H1 (cell line): ENCODE data around the gene OPRD1. TPM values are rescaled to one million over a fixed set of nuclear protein-coding genes. Genes with fewer than 3 reads are reported as not detected.
A peak's percentile ranks its signal among the peaks of the same experiment; 100 is the strongest.

Source experiments
- BRCA1 ChIP-seq: IDR thresholded peaks from 2 replicates; pipeline ENCODE4 v1.6.1; 2012; ENCODE audit warnings: low read depth, low read length, improper control_type of control experiment
- GABPA ChIP-seq: IDR thresholded peaks from 2 replicates; pipeline ENCODE4 v1.6.1; 2011; ENCODE audit warnings: mild to moderate bottlenecking, low read length, moderate library complexity, borderline replicate concordance; ENCODE audit not compliant: insufficient read depth
- RFX5 ChIP-seq: IDR thresholded peaks from 2 replicates; pipeline ENCODE4 v1.6.1; 2011; ENCODE audit warnings: low read depth, low read length, improper control_type of control experiment, borderline replicate concordance
- SP1 ChIP-seq: IDR thresholded peaks from 2 replicates; pipeline ENCODE4 v1.6.1; 2011; ENCODE audit warnings: low read depth, low read length
- TAF7 ChIP-seq: optimal IDR thresholded peaks from 2 replicates; pipeline ENCODE3; 2011; ENCODE audit warnings: low read depth, mild to moderate bottlenecking, inconsistent platforms, low read length, moderate library complexity, borderline replicate concordance
- polyA plus RNA-seq, 7 experiments: library from polyadenylated mRNA; depleted of rRNA in 3 of 7; stranded (reverse) in 5 of 7; unstranded in 2 of 7; fragments of >200 nt in 5 of 7; fragments of 200-250 nt in 2 of 7; gene quantifications; 1 replicate in 5 of 7; 2 replicates in 1 of 7; 4 replicates in 1 of 7; pipeline versions ENCODE4 v1.2.1 to v1.2.3, GENCODE V29; 2011 to 2013; ENCODE audit warnings: missing spikeins in 2 of 7, mixed read lengths in 2 of 7
- total RNA-seq: library from RNA; stranded (reverse); fragmentation: NEBNext Ultra II Directional; extraction: Animal tissue kit (Norgen Biotek cat#: 25700); gene quantifications from 2 replicates; pipeline ENCODE4 v1.2.1, GENCODE V29; 2021
- TF ChIP-seq, protein P1 (sequence below): IDR thresholded peaks from 2 replicates; pipeline ENCODE4 v1.6.1; 2012; ENCODE audit warnings: inconsistent platforms
- TF ChIP-seq, protein P2 (sequence below): fragments of 300-600 bp; sonication (generic); IDR thresholded peaks from 2 replicates; pipeline ENCODE4 v1.7.1; 2012; ENCODE audit warnings: low read length, moderate library complexity, mild to moderate bottlenecking, inconsistent platforms; ENCODE audit not compliant: insufficient replicate concordance

The OPRD1 gene
- total and polyA plus RNA-seq, 2 of the 8 experiments (the other 6 are each of a cell fraction or from before 2014, with no cell fraction given): 2.6 to 3.7 TPM

DNA sequence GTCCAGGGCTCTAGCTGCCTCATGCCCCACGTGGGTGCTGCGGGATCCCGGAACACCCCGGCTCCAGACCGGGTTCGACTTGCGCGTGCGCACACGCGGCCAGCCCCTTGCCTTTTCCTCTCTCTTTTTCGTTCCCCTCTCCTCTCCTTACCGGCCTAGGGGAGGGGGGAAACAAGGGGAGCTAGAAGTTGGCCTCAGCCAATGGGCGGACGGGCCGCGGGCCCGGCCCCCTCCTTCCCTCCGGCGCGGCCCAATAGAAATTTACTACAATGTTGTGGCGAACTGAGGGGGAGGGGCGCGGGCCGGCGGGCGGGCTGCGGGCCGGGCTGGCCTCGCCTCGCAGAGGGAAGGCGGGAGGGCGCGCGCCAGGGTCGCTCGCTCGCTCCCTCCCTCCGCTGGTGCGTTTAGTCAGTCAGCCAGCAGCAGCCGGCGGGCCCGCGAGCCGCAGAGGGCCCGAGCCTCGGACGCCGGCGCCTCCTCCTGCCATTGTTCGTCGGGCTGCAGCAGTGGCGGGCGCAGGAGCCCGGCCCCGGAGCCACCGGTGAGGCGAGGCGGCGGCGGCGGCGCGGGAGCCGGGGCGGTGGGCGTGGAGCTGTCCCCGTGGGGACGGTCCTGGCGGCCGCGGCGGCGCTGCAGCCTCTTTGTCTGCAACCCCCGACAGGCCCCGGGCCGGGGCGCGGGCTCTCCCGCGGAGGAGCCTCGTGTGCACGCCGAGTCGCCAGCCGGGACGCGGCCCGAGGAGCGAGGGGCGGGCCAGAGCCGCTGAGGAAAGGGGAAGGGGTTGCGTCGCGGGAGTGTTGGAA lies 102.5 kb downstream of the OPRD1 start, which contains the start of gene EPB41 (continued):
- TF ChIP-seq BRCA1: no peak
- peak; percentile 68; the same call in 1 of the 2 replicates for TF ChIP-seq SP1
- peak; percentile 78 for TF ChIP-seq TAF7
- no peak for TF ChIP-seq GABPA
- TF ChIP-seq, protein P1, sequence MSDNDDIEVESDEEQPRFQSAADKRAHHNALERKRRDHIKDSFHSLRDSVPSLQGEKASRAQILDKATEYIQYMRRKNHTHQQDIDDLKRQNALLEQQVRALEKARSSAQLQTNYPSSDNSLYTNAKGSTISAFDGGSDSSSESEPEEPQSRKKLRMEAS: peak; percentile 97
- TF ChIP-seq, protein P2, sequence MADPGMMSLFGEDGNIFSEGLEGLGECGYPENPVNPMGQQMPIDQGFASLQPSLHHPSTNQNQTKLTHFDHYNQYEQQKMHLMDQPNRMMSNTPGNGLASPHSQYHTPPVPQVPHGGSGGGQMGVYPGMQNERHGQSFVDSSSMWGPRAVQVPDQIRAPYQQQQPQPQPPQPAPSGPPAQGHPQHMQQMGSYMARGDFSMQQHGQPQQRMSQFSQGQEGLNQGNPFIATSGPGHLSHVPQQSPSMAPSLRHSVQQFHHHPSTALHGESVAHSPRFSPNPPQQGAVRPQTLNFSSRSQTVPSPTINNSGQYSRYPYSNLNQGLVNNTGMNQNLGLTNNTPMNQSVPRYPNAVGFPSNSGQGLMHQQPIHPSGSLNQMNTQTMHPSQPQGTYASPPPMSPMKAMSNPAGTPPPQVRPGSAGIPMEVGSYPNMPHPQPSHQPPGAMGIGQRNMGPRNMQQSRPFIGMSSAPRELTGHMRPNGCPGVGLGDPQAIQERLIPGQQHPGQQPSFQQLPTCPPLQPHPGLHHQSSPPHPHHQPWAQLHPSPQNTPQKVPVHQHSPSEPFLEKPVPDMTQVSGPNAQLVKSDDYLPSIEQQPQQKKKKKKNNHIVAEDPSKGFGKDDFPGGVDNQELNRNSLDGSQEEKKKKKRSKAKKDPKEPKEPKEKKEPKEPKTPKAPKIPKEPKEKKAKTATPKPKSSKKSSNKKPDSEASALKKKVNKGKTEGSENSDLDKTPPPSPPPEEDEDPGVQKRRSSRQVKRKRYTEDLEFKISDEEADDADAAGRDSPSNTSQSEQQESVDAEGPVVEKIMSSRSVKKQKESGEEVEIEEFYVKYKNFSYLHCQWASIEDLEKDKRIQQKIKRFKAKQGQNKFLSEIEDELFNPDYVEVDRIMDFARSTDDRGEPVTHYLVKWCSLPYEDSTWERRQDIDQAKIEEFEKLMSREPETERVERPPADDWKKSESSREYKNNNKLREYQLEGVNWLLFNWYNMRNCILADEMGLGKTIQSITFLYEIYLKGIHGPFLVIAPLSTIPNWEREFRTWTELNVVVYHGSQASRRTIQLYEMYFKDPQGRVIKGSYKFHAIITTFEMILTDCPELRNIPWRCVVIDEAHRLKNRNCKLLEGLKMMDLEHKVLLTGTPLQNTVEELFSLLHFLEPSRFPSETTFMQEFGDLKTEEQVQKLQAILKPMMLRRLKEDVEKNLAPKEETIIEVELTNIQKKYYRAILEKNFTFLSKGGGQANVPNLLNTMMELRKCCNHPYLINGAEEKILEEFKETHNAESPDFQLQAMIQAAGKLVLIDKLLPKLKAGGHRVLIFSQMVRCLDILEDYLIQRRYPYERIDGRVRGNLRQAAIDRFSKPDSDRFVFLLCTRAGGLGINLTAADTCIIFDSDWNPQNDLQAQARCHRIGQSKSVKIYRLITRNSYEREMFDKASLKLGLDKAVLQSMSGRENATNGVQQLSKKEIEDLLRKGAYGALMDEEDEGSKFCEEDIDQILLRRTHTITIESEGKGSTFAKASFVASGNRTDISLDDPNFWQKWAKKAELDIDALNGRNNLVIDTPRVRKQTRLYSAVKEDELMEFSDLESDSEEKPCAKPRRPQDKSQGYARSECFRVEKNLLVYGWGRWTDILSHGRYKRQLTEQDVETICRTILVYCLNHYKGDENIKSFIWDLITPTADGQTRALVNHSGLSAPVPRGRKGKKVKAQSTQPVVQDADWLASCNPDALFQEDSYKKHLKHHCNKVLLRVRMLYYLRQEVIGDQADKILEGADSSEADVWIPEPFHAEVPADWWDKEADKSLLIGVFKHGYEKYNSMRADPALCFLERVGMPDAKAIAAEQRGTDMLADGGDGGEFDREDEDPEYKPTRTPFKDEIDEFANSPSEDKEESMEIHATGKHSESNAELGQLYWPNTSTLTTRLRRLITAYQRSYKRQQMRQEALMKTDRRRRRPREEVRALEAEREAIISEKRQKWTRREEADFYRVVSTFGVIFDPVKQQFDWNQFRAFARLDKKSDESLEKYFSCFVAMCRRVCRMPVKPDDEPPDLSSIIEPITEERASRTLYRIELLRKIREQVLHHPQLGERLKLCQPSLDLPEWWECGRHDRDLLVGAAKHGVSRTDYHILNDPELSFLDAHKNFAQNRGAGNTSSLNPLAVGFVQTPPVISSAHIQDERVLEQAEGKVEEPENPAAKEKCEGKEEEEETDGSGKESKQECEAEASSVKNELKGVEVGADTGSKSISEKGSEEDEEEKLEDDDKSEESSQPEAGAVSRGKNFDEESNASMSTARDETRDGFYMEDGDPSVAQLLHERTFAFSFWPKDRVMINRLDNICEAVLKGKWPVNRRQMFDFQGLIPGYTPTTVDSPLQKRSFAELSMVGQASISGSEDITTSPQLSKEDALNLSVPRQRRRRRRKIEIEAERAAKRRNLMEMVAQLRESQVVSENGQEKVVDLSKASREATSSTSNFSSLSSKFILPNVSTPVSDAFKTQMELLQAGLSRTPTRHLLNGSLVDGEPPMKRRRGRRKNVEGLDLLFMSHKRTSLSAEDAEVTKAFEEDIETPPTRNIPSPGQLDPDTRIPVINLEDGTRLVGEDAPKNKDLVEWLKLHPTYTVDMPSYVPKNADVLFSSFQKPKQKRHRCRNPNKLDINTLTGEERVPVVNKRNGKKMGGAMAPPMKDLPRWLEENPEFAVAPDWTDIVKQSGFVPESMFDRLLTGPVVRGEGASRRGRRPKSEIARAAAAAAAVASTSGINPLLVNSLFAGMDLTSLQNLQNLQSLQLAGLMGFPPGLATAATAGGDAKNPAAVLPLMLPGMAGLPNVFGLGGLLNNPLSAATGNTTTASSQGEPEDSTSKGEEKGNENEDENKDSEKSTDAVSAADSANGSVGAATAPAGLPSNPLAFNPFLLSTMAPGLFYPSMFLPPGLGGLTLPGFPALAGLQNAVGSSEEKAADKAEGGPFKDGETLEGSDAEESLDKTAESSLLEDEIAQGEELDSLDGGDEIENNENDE: no peak
- no peak for TF ChIP-seq RFX5
